DND-41 (cell line): ENCODE results near the gene FOXD2.

Source experiments
- ATAC-seq: fragments of 200-7000 bp; cut with Tn5 transposase; 3 replicates; pipeline ENCODE4 v1.9.1; 2021; ENCODE audit warnings: low read depth; ENCODE audit not compliant: insufficient read depth
- DNase-seq: peaks from one replicate; pipeline ENCODE4 v3.0.0-alpha.2; 2020
- H2AFZ ChIP-seq: 2 replicates; pipeline ENCODE4 v1.6.0; 2012; ENCODE audit warnings: low read depth, low read length
- H3K27ac ChIP-seq: 2 replicates; pipeline ENCODE4 v1.5.1; 2012; ENCODE audit warnings: low read length, inconsistent platforms
- H3K27me3 ChIP-seq: fragments of 200-600 bp; sonication (generic); 2 replicates; pipeline ENCODE4 v1.6.0; 2012; ENCODE audit warnings: low read length, mild to moderate bottlenecking, inconsistent platforms; ENCODE audit not compliant: insufficient read depth, poor library complexity
- H3K36me3 ChIP-seq: 2 replicates; pipeline ENCODE4 v1.5.1; 2012; ENCODE audit warnings: low read length, inconsistent platforms; ENCODE audit not compliant: insufficient read depth
- H3K4me1 ChIP-seq: 2 replicates; pipeline ENCODE4 v1.5.1; 2012; ENCODE audit warnings: mild to moderate bottlenecking, low read length; ENCODE audit not compliant: insufficient read depth
- H3K4me2 ChIP-seq: 2 replicates; pipeline ENCODE4 v1.6.0; 2012; ENCODE audit warnings: mild to moderate bottlenecking, moderate library complexity, low read length, inconsistent platforms; ENCODE audit not compliant: insufficient read depth
- H3K4me3 ChIP-seq, 2 experiments: fragments of 200-600 bp in 1 of 2; shearing (Covaris generic) in 1 of 2; 2 replicates each; pipeline ENCODE4 v1.5.1; 2012 to 2016; ENCODE audit warnings: inconsistent platforms in 2 of 2, low read length in 2 of 2, mild to moderate bottlenecking in 2 of 2, low read depth in 1 of 2, moderate library complexity in 1 of 2
- H3K79me2 ChIP-seq: 2 replicates; pipeline ENCODE4 v1.6.0; 2012; ENCODE audit warnings: low read length, inconsistent platforms; ENCODE audit not compliant: insufficient read depth
- H3K9ac ChIP-seq: 2 replicates; pipeline ENCODE4 v1.6.0; 2012; ENCODE audit warnings: low read depth, mild to moderate bottlenecking, inconsistent platforms, low read length, moderate library complexity
- H3K9me3 ChIP-seq: 2 replicates; pipeline ENCODE4 v1.5.1; 2012; ENCODE audit warnings: low read length, moderate library complexity, mild to moderate bottlenecking, inconsistent platforms; ENCODE audit not compliant: insufficient read depth, severe bottlenecking
- H4K20me1 ChIP-seq: 2 replicates; pipeline ENCODE4 v1.6.0; 2012; ENCODE audit warnings: low read length; ENCODE audit not compliant: insufficient read depth
- EZH2 ChIP-seq: IDR thresholded peaks from 3 replicates; pipeline ENCODE4 v1.6.1; 2012; ENCODE audit warnings: borderline replicate concordance, low read depth, mild to moderate bottlenecking, moderate library complexity, low read length, inconsistent platforms; ENCODE audit not compliant: severe bottlenecking
- TF ChIP-seq, protein P1 (sequence below): IDR thresholded peaks from 2 replicates; pipeline ENCODE4 v1.5.1; 2012; ENCODE audit warnings: borderline replicate concordance, low read length, moderate library complexity, mild to moderate bottlenecking; ENCODE audit not compliant: poor library complexity, severe bottlenecking; ENCODE audit errors: extremely low read depth

The FOXD2 gene

DNA sequence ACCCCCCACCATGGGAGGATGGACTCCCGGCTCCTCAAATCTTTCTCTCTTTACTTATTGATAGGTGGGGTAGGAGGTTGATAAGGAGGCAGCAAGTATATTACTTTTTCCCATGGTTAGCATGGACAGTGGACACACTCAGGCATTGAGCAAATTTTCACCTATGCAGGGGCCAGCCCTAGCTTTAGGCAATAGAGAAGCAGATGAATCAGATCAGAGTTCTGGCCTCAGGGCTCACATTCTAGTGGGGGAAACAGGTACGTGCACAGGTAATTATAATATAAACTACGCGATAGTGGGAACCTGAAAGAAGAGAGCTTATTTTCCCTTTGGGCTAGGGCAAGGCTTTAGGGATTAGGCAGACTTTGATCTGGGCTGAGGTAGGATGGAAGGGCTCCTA, 35.3 kb upstream of the FOXD2 start:
- Histone ChIP-seq H3K4me1 (no peaks in the 10 kb centered on the region), H3K36me3 (no peaks in the 10 kb centered on the region), H4K20me1 (no peaks in the 10 kb centered on the region), H3K4me3 (no peak overlapping the region), H3K79me2 (no peaks in the 10 kb centered on the region), H3K9me3 (no peaks in the 10 kb centered on the region), H3K4me2 (no peak overlapping the region), H3K27ac (no peak overlapping the region), H3K9ac (no peak overlapping the region), H2AFZ (no peak overlapping the region), H3K27me3 (no peaks in the 10 kb centered on the region)
- no peak for ATAC-seq
- no peak for DNase-seq
- TF ChIP-seq EZH2 = no peak
- TF ChIP-seq, protein P1, sequence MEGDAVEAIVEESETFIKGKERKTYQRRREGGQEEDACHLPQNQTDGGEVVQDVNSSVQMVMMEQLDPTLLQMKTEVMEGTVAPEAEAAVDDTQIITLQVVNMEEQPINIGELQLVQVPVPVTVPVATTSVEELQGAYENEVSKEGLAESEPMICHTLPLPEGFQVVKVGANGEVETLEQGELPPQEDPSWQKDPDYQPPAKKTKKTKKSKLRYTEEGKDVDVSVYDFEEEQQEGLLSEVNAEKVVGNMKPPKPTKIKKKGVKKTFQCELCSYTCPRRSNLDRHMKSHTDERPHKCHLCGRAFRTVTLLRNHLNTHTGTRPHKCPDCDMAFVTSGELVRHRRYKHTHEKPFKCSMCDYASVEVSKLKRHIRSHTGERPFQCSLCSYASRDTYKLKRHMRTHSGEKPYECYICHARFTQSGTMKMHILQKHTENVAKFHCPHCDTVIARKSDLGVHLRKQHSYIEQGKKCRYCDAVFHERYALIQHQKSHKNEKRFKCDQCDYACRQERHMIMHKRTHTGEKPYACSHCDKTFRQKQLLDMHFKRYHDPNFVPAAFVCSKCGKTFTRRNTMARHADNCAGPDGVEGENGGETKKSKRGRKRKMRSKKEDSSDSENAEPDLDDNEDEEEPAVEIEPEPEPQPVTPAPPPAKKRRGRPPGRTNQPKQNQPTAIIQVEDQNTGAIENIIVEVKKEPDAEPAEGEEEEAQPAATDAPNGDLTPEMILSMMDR = no peak

GRCh38 chr1:47403321-47403910, 34.4 kb upstream of the FOXD2 start:
- H3K4me2 ChIP-seq = no peak overlapping the region
- H3K4me3 ChIP-seq = no peak overlapping the region
- H4K20me1 ChIP-seq = no peaks in the 10 kb centered on the region
- no peaks in the 10 kb centered on the region for H3K9me3 ChIP-seq
- TF ChIP-seq, protein P1 = no peak
- no peak for TF ChIP-seq EZH2
- no peaks in the 10 kb centered on the region for H3K4me1 ChIP-seq
- no peak overlapping the region for H3K9ac ChIP-seq
- ATAC-seq (no peak), DNase-seq (no peak)
- H3K27me3 ChIP-seq = no peaks in the 10 kb centered on the region
- no peaks in the 10 kb centered on the region for H3K36me3 ChIP-seq
- no peak overlapping the region for H3K27ac ChIP-seq
- H3K79me2 ChIP-seq = no peaks in the 10 kb centered on the region
- no peak overlapping the region for H2AFZ ChIP-seq

DNA sequence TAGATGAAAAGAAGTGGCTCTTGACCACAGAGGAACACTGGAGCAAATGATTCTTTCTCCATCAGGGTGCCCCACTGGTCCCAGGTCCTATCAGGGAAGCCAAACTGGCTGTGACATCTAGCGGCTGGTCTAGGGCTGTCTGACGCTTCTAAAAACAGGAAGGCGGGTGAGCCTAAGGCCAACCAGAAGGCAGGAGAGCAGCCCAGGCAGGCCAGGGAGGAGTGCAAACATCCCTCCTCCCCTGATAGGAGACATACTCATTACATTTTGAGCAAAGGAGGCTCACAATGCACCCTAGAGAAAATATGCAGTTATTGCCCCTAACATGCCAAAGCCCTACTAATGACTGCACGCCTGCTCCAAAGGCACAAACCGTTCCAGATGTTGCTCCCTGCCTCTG, 32.1 kb upstream of the FOXD2 start:
- no peak for ATAC-seq

More for the DNA sequence above, 32.1 kb upstream of the FOXD2 start:
- Histone ChIP-seq H3K27ac (no peak overlapping the region), H3K27me3 (no peaks in the 10 kb centered on the region), H3K9ac (no peak overlapping the region), H2AFZ (no peak overlapping the region), H4K20me1 (peaks cover 4% of the 10 kb centered on the region; the same call in 1 of the 2 replicates), H3K4me1 (no peaks in the 10 kb centered on the region), H3K4me2 (no peak overlapping the region), H3K36me3 (no peaks in the 10 kb centered on the region), H3K4me3 (no peak overlapping the region), H3K79me2 (no peaks in the 10 kb centered on the region), H3K9me3 (no peaks in the 10 kb centered on the region)
- TF ChIP-seq EZH2 = no peak
- TF ChIP-seq, protein P1 = no peak
- DNase-seq = no peak
